Activated CD8-positive, alpha-beta memory T cell treated with anti-CD3 and anti-CD28 coated beads, Interleukin-2, amount 10 ng/mL, durations not matched to agents 7 days and 5 days (primary cell): ENCODE data around the gene ZNF274. TPM values are rescaled to one million over a fixed set of nuclear protein-coding genes. Genes with fewer than 3 reads are reported as not detected.
"Not testable (repeated sequence)": the region's sequence is repeated elsewhere in the genome, so short reads cannot be mapped to it uniquely, and the experiment has no call there.

ENCODE experiments used
- ATAC-seq: fragments of 150-1000 bp; cut with Tn5 transposase; one replicate; pipeline ENCODE4 v1.10.0; 2021; ENCODE audit warnings: moderate library complexity
- CTCF ChIA-PET: fragments of 350-600 bp; sonication (Branson Sonifier 250); formaldehyde crosslinking; loops from one replicate; lab custom pipeline; 2021; ENCODE audit warnings: antibody characterized with exemption; lab: Charles Lee
- DNase-seq: peaks from one replicate; pipeline ENCODE4 v3.0.0-alpha.2; 2020
- H3K27ac Mint-ChIP-seq: one replicate; pipeline ENCODE4 v1.8.0; 2021; ENCODE audit warnings: mild to moderate bottlenecking, mixed read lengths
- H3K27me3 Mint-ChIP-seq: one replicate; pipeline ENCODE4 v1.8.0; 2021; ENCODE audit warnings: mixed read lengths
- H3K36me3 Mint-ChIP-seq: one replicate; pipeline ENCODE4 v1.8.0; 2021; ENCODE audit warnings: mild to moderate bottlenecking, mixed read lengths
- H3K4me1 Mint-ChIP-seq: one replicate; pipeline ENCODE4 v1.8.0; 2021; ENCODE audit warnings: mixed read lengths
- H3K4me3 Mint-ChIP-seq: one replicate; pipeline ENCODE4 v1.8.0; 2021; ENCODE audit warnings: mild to moderate bottlenecking, moderate library complexity, mixed read lengths
- H3K9me3 Mint-ChIP-seq: one replicate; pipeline ENCODE4 v1.8.0; 2022; ENCODE audit warnings: low read depth, mixed read lengths
- total RNA-seq, 2 experiments: library from RNA; stranded (reverse); gene quantifications; one replicate each; pipeline ENCODE4 v1.2.3, GENCODE V29; 2021

Gene ZNF274
- total RNA-seq, 2 experiments from 2014 or later, result 30.1 to 36.0 TPM

- H3K27ac Mint-ChIP-seq, result peak overlapping the region; percentile 91
- H3K27me3 Mint-ChIP-seq, result no peaks in the 10 kb centered on the region
- H3K36me3 Mint-ChIP-seq, result peaks cover 46% of the 10 kb centered on the region
- peaks cover 23% of the 10 kb centered on the region for H3K4me1 Mint-ChIP-seq
- CTCF ChIA-PET, result interaction anchor here (0.7 to 1.8 kb wide), 8 partner anchors 39 to 546 kb away, joined by 3 to 6 read pairs (median 4); partner anchors contain the start of genes ZNF551 and ZNF8
- H3K9me3 Mint-ChIP-seq, result peaks cover 28% of the 10 kb centered on the region
- H3K4me3 Mint-ChIP-seq, result peak overlapping the region; percentile 85
- peak; percentile 48 for ATAC-seq
- no peak for DNase-seq
Measured at GRCh38 chr19:58227964-58228584, 45.2 kb downstream of the ZNF274 start.

GRCh38 chr19:58228585-58229254 lies 45.9 kb downstream of the ZNF274 start, which contains the start of gene ZNF544:
ZNF544 (plus strand) TSS chr19:58228914; CDS start chr19:58244024, 15,110 bp downstream.
- peaks cover 53% of the 10 kb centered on the region for H3K36me3 Mint-ChIP-seq
- peaks cover 23% of the 10 kb centered on the region for H3K4me1 Mint-ChIP-seq
- peak; percentile 90 for ATAC-seq
- DNase-seq, result peak; percentile 79
- H3K4me3 Mint-ChIP-seq, result peak within 1 kb of the TSS; percentile 85
- H3K27me3 Mint-ChIP-seq, result no peaks in the 10 kb centered on the region
- peaks cover 28% of the 10 kb centered on the region for H3K9me3 Mint-ChIP-seq
- CTCF ChIA-PET, result interaction anchor here (0.7 to 1.8 kb wide), 9 partner anchors 34 to 547 kb away, joined by 3 to 6 read pairs (median 3); partner anchors contain the start of genes ZNF497, ZNF551 and ZNF8
- peak within 1 kb of the TSS; percentile 91 for H3K27ac Mint-ChIP-seq

- Mint-ChIP-seq H3K27me3 (no peaks in the 10 kb centered on the region), H3K4me1 (peaks cover 23% of the 10 kb centered on the region), H3K36me3 (peaks cover 58% of the 10 kb centered on the region), H3K27ac (peak overlapping the region; percentile 72), H3K4me3 (peak overlapping the region; percentile 85), H3K9me3 (peaks cover 31% of the 10 kb centered on the region)
- peak; percentile 50 for DNase-seq
- CTCF ChIA-PET, result interaction anchor here (0.6 to 1.8 kb wide), 7 partner anchors 34 to 946 kb away, joined by 3 to 6 read pairs (median 3); partner anchors contain the start of genes ZNF497 and ZNF551
- ATAC-seq, result peak; percentile 40
Measured at GRCh38 chr19:58229255-58229639, 46.4 kb downstream of the ZNF274 start.

- Mint-ChIP-seq H3K4me3 (no peak overlapping the region), H3K36me3 (peaks cover 94% of the 10 kb centered on the region), H3K27me3 (no peaks in the 10 kb centered on the region), H3K4me1 (no peaks in the 10 kb centered on the region), H3K27ac (no peak overlapping the region), H3K9me3 (peaks cover 21% of the 10 kb centered on the region)
- DNase-seq (no peak), ATAC-seq (no peak)
- CTCF ChIA-PET, result no interaction called here
Measured at GRCh38 chr19:58237324-58237723, 54.5 kb downstream of the ZNF274 start.

DNA sequence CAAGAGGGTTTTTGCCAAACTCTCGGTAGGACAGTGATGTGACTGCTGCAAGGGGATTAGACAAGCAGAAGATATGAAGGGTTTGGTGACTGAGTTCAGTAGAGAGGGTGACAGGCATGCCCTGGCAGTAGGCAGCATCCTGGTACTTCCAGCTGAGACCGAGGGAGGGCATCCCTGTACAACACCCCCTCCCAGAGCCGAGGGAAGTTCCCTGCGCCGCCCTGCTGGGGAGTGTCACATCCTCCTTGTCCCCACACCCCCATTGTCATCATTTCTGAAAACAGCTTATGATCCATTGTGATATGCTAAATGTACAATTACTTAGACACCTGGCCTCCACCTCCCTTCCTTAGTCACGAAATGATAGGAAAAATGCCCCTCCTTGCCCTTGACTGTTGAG lies 60.5 kb downstream of the ZNF274 start:
- Mint-ChIP-seq H3K36me3 (peaks cover 99% of the 10 kb centered on the region), H3K27me3 (no peaks in the 10 kb centered on the region), H3K9me3 (peaks cover 35% of the 10 kb centered on the region), H3K4me3 (no peak overlapping the region), H3K4me1 (no peaks in the 10 kb centered on the region), H3K27ac (no peak overlapping the region)
- CTCF ChIA-PET, result no interaction called here
- DNase-seq (no peak), ATAC-seq (no peak)

DNA sequence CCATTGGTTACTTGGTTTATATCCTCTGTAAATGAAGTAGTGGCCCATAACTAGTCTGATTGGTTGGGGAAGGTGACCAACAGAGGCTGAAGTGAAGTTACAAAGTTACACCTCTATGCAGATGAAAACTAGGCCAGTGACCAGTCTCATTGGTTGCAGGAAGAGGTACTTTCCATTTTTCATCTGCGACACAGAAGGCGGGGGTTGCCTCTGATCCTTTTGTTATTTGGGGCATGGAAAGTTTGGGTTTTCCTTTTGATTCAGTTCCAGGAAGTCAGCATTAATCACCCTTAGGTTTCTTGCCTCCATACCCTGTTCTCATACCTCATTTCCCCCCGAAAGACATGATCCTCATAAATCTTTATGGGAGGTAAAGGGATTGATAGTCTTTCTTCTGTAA lies 66.0 kb downstream of the ZNF274 start:
- no peak for DNase-seq
- Mint-ChIP-seq H3K27me3 (no peaks in the 10 kb centered on the region), H3K36me3 (peaks cover 100% of the 10 kb centered on the region), H3K27ac (no peak overlapping the region), H3K4me3 (no peak overlapping the region), H3K4me1 (no peaks in the 10 kb centered on the region), H3K9me3 (peaks cover 36% of the 10 kb centered on the region)
- CTCF ChIA-PET, result no interaction called here
- no peak for ATAC-seq

- DNase-seq (no peak), ATAC-seq (no peak)
- H3K36me3 Mint-ChIP-seq, result peaks cover 98% of the 10 kb centered on the region
- H3K4me3 Mint-ChIP-seq, result no peak overlapping the region
- H3K9me3 Mint-ChIP-seq, result peaks cover 40% of the 10 kb centered on the region
- no peaks in the 10 kb centered on the region for H3K27me3 Mint-ChIP-seq
- no peak overlapping the region for H3K27ac Mint-ChIP-seq
- H3K4me1 Mint-ChIP-seq, result no peaks in the 10 kb centered on the region
- CTCF ChIA-PET, result interaction anchor here (0.6 kb wide), 1 partner anchor 327 kb away, joined by 3 read pairs; no protein-coding TSS in a partner anchor
Measured at GRCh38 chr19:58252102-58252685, 69.3 kb downstream of the ZNF274 start.

DNA sequence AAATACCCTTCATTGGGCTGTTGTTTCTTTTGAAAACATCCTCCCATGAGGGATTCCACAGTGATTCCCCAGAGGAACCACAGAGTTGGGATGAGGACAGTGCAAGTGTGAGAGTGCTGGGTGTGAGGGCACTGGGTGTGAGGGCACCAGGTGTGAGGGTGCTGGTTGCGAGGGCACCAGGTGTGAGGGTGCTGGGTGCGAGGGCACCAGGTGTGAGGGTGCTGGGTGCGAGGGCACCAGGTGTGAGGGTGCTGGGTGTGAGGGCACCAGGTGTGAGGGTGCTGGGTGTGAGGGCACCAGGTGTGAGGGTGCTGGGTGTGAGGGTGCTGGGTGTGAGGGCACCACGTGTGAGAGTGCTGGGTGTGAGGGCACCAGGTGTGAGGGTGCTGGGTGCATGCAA lies 75.4 kb downstream of the ZNF274 start:
- DNase-seq, H3K27ac Mint-ChIP-seq, CTCF ChIA-PET, H3K4me1 Mint-ChIP-seq, H3K4me3 Mint-ChIP-seq, ATAC-seq, H3K27me3 Mint-ChIP-seq: not testable (repeated sequence)
- Mint-ChIP-seq H3K36me3 (peaks cover 96% of the 10 kb centered on the region), H3K9me3 (peaks cover 62% of the 10 kb centered on the region)

GRCh38 chr19:58261600-58261967 lies 78.7 kb downstream of the ZNF274 start:
- no peaks in the 10 kb centered on the region for H3K27me3 Mint-ChIP-seq
- CTCF ChIA-PET, result interaction anchor here (1.2 kb wide), 1 partner anchor 11 kb away, joined by 3 read pairs; no protein-coding TSS in a partner anchor
- H3K9me3 Mint-ChIP-seq, result peaks cover 49% of the 10 kb centered on the region

GRCh38 chr19:58261968-58262921 lies 79.4 kb downstream of the ZNF274 start:
- Mint-ChIP-seq H3K4me1 (no peaks in the 10 kb centered on the region), H3K27me3 (no peaks in the 10 kb centered on the region), H3K36me3 (peaks cover 81% of the 10 kb centered on the region), H3K27ac (no peak overlapping the region), H3K4me3 (no peak overlapping the region), H3K9me3 (peaks cover 50% of the 10 kb centered on the region)
- ATAC-seq (no peak), DNase-seq (no peak)
- CTCF ChIA-PET, result interaction anchor here (1.1 kb wide), 1 partner anchor 33 kb away, joined by 3 read pairs; no protein-coding TSS in a partner anchor

More at GRCh38 chr19:58261600-58261967, 78.7 kb downstream of the ZNF274 start:
- no peak overlapping the region for H3K27ac Mint-ChIP-seq
- no peak for ATAC-seq
- no peak overlapping the region for H3K4me3 Mint-ChIP-seq
- DNase-seq, result no peak
- peaks cover 83% of the 10 kb centered on the region for H3K36me3 Mint-ChIP-seq
- no peaks in the 10 kb centered on the region for H3K4me1 Mint-ChIP-seq

GRCh38 chr19:58262922-58263296 lies 80.0 kb downstream of the ZNF274 start:
- no peak overlapping the region for H3K27ac Mint-ChIP-seq
- H3K27me3 Mint-ChIP-seq, result no peaks in the 10 kb centered on the region
- H3K4me3 Mint-ChIP-seq, result no peak overlapping the region
- H3K9me3 Mint-ChIP-seq, result peaks cover 43% of the 10 kb centered on the region
- CTCF ChIA-PET, result interaction anchor here (1.1 kb wide), 1 partner anchor 34 kb away, joined by 3 read pairs; no protein-coding TSS in a partner anchor
- H3K36me3 Mint-ChIP-seq, result peaks cover 75% of the 10 kb centered on the region
- DNase-seq (no peak), ATAC-seq (no peak)
- no peaks in the 10 kb centered on the region for H3K4me1 Mint-ChIP-seq
